Regular cardiac myocyte (primary cell): Measurements from ENCODE around the gene CASP7. TPM values are rescaled to one million over a fixed set of nuclear protein-coding genes. Genes with fewer than 3 reads are reported as not detected.

ENCODE experiments used
- total RNA-seq: library from RNA; depleted of rRNA; stranded (reverse); fragments of >200 nt; gene quantifications from 2 replicates; pipeline ENCODE4 v1.2.3, GENCODE V29; 2014

CASP7 gene
- 24.2 and 25.7 TPM in 2 replicates for total RNA-seq

GRCh38 chr10:113679463-113680189 is at the start of gene CASP7:
CASP7 (plus strand) TSS chr10:113679912; CDS start chr10:113697494, 17,582 bp downstream.

GRCh38 chr10:113663908-113664307 is 15.8 kb upstream of the CASP7 start, which contains the start of gene NRAP:
NRAP (minus strand) TSS chr10:113664041; CDS start chr10:113663882, 159 bp downstream.

GRCh38 chr10:113751181-113751732 is 71.5 kb downstream of the CASP7 start, which contains the start of gene PLEKHS1:
PLEKHS1 (plus strand) TSS chr10:113751682; CDS start chr10:113755278, 3,596 bp downstream.

Other genes starting within 250 kb of the CASP7 start
- gene HABP2, start 126.9 kb upstream of the CASP7 start, total RNA-seq, result under 0.01 and 0.19 TPM in 2 replicates
- gene NRAP, start 15.9 kb upstream of the CASP7 start, total RNA-seq, result not detected in 2 replicates
- not detected in 2 replicates for gene PLEKHS1, start 71.8 kb downstream of the CASP7 start, total RNA-seq
- gene DCLRE1A, start 174.2 kb downstream of the CASP7 start, total RNA-seq, result 5.6 and 6.7 TPM in 2 replicates
- gene NHLRC2, start 174.7 kb downstream of the CASP7 start, total RNA-seq, result 10.1 and 11.5 TPM in 2 replicates